Chondrocyte (in vitro differentiated cells): Measurements from ENCODE around the gene LRMDA. TPM values are rescaled to one million over a fixed set of nuclear protein-coding genes. Genes with fewer than 3 reads are reported as not detected.

ENCODE experiments used
- DNase-seq: peaks from one replicate; pipeline ENCODE4 v3.0.0; 2021; ENCODE audit warnings: mixed read lengths, low spot score
- H3K27ac Mint-ChIP-seq: one replicate; pipeline ENCODE4 v1.8.0; 2021; ENCODE audit warnings: mild to moderate bottlenecking, moderate library complexity, mixed read lengths; ENCODE audit not compliant: unreplicated experiment
- H3K27me3 Mint-ChIP-seq: 2 replicates; pipeline ENCODE4 v1.8.0; 2021; ENCODE audit warnings: low read depth, mixed read lengths
- H3K36me3 Mint-ChIP-seq: 2 replicates; pipeline ENCODE4 v1.8.0; 2021; ENCODE audit warnings: low read depth, mixed read lengths
- H3K4me1 Mint-ChIP-seq: 2 replicates; pipeline ENCODE4 v1.8.0; 2021; ENCODE audit warnings: low read depth, mild to moderate bottlenecking, mixed read lengths
- H3K4me3 Mint-ChIP-seq: one replicate; pipeline ENCODE4 v1.8.0; 2021; ENCODE audit warnings: mild to moderate bottlenecking, moderate library complexity, mixed read lengths; ENCODE audit not compliant: unreplicated experiment
- H3K9me3 Mint-ChIP-seq: 2 replicates; pipeline ENCODE4 v1.8.0; 2021; ENCODE audit warnings: low read depth, mixed read lengths
- CTCF ChIP-seq: fragments of 200-600 bp; sonication (generic); IDR thresholded peaks from 2 replicates; pipeline ENCODE4 v1.5.0; 2021; ENCODE audit warnings: antibody characterized with exemption, mild to moderate bottlenecking, moderate library complexity
- total RNA-seq: library from RNA; stranded (reverse); gene quantifications from 3 replicates; pipeline ENCODE4 v1.2.1, GENCODE V29; 2021

Gene LRMDA
- total RNA-seq, 1 donor from 2014 or later, result 2.8 TPM

DNA sequence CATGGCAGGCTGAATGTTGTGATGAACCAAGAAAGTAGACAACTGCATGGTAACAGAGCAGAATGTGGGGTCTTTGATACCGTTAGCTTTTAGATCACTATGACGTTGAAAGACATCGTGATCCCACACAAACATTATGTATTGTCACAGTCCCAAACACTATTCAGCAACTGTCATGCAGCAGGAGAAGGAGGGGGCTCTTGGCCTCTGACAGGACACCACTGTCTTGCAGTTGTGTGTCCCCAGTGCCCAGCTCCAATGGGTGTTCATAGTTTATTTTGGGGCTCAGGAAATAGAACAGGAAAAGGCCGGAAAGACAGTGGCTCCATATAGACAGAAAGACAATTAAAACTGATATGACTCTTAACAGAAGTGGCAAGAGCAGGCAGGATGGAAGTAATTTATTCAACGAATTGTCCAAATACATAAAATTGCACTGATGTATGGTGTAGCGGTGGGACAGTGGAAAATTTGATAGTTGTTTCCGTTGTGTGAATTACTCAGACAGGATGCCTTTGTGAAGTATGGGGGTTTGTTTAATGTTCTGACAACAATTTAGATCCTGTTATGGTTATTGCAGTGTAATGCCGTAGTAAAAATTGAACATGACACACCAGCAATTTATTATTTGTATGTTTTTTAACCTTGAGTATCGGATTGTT is 292.0 kb downstream of the LRMDA start:
- no peaks in the 10 kb centered on the region for H3K9me3 Mint-ChIP-seq
- TF ChIP-seq CTCF, result no peak
- no peak for DNase-seq
- no peaks in the 10 kb centered on the region for H3K36me3 Mint-ChIP-seq
- H3K4me3 Mint-ChIP-seq, result no peak overlapping the region
- H3K4me1 Mint-ChIP-seq, result no peaks in the 10 kb centered on the region
- H3K27ac Mint-ChIP-seq, result no peak overlapping the region
- H3K27me3 Mint-ChIP-seq, result peaks cover 21% of the 10 kb centered on the region

- TF ChIP-seq CTCF, result no peak
- DNase-seq, result no peak
- Mint-ChIP-seq H3K4me3 (no peak overlapping the region), H3K9me3 (no peaks in the 10 kb centered on the region), H3K36me3 (no peaks in the 10 kb centered on the region), H3K27me3 (peaks cover 27% of the 10 kb centered on the region), H3K4me1 (no peaks in the 10 kb centered on the region), H3K27ac (no peak overlapping the region)
Observed at GRCh38 chr10:75724047-75724446, 292.6 kb downstream of the LRMDA start.

DNA sequence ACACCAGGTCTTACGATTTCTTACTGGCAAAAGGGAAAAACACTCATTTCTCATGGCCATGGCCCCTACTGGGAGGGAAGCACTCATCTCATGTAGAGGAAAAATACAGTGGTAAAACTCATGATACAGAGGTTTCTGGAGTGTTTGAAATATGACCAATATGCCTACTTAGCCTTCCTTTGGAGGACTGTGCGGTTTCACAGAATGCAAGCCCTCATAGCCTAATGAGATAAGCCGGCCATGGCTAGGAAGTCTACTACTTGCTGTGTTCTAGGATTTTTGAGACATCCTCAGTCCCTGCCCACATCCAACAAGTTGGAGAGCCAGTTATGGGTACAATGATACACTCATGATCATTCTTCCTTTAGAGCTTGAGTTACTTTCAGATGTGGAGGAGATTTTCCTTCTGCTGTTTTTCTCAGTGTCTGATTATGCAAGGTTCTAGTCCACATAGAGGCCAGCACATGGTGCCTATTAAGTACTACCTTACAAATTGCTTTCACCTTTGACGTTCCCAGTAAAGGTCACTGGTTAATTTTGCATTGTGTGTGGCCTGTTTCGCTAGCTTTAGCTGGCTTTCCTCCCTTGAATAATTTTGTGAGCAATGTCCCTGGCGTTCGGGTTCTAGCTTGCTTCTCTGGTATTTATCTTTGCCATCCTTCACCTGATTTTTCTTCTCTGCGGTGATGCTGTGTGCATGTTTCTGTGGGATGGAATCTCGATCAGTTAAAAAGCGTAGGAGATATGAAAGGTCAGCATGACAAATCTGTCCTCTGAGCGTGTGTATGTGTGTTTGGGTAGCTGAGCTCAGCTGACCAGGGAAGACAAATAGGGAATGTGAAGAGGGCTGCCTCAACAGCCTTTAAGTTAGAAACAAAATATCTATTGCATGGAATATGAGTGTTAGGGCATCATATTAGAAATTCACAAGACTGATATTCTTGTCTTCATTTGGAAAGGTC is 295.4 kb downstream of the LRMDA start:
- peaks cover 24% of the 10 kb centered on the region for H3K27me3 Mint-ChIP-seq
- H3K4me1 Mint-ChIP-seq, result no peaks in the 10 kb centered on the region
- no peaks in the 10 kb centered on the region for H3K36me3 Mint-ChIP-seq
- H3K27ac Mint-ChIP-seq, result no peak overlapping the region
- peaks cover 5% of the 10 kb centered on the region for H3K9me3 Mint-ChIP-seq
- no peak for DNase-seq
- H3K4me3 Mint-ChIP-seq, result no peak overlapping the region
- no peak for TF ChIP-seq CTCF

GRCh38 chr10:75730847-75731246 is 299.4 kb downstream of the LRMDA start:
- DNase-seq, result no peak
- H3K27me3 Mint-ChIP-seq, result peaks cover 27% of the 10 kb centered on the region
- peaks cover 2% of the 10 kb centered on the region for H3K36me3 Mint-ChIP-seq
- no peak overlapping the region for H3K4me3 Mint-ChIP-seq
- TF ChIP-seq CTCF, result no peak
- H3K9me3 Mint-ChIP-seq, result peaks cover 5% of the 10 kb centered on the region
- no peak overlapping the region for H3K27ac Mint-ChIP-seq
- H3K4me1 Mint-ChIP-seq, result no peaks in the 10 kb centered on the region

GRCh38 chr10:75733135-75733890 is 301.9 kb downstream of the LRMDA start:
- no peak for DNase-seq
- no peak overlapping the region for H3K27ac Mint-ChIP-seq
- H3K4me1 Mint-ChIP-seq, result no peaks in the 10 kb centered on the region
- H3K4me3 Mint-ChIP-seq, result no peak overlapping the region
- H3K9me3 Mint-ChIP-seq, result peaks cover 5% of the 10 kb centered on the region
- no peak for TF ChIP-seq CTCF
- H3K36me3 Mint-ChIP-seq, result peaks cover 2% of the 10 kb centered on the region
- peaks cover 15% of the 10 kb centered on the region for H3K27me3 Mint-ChIP-seq
